Lung (tissue), 12 donors: ENCODE measurements around the gene SSTR3. TPM values are rescaled to one million over a fixed set of nuclear protein-coding genes. Genes with fewer than 3 reads are reported as not detected.

ENCODE experiments used
- ATAC-seq: fragments of 200-7000 bp; cut with Tn5 transposase; one replicate; pipeline ENCODE4 v1.9.1; 2020; ENCODE audit warnings: moderate number of reproducible peaks; ENCODE audit not compliant: insufficient read depth, low FRiP score
- DNase-seq, 3 donors: peaks; one replicate each; pipeline ENCODE4 v3.0.0-alpha.2; 2013 to 2017
- H3K27ac ChIP-seq, 2 donors: one replicate each; pipeline ENCODE4 v1.5.1; 2013; ENCODE audit warnings: mild to moderate bottlenecking in 2 of 2, moderate library complexity in 2 of 2, control low read depth in 1 of 2, inconsistent platforms in 1 of 2, low read depth in 1 of 2, low read length in 1 of 2
- H3K27me3 ChIP-seq, 3 donors: one replicate each; pipeline ENCODE4 v1.5.1; 2013; ENCODE audit warnings: low read length in 2 of 3; ENCODE audit not compliant: control insufficient read depth in 3 of 3, insufficient read depth in 3 of 3
- H3K36me3 ChIP-seq, 4 donors: one replicate each; pipeline ENCODE4 v1.5.1; 2013; ENCODE audit warnings: low read length in 4 of 4, mild to moderate bottlenecking in 1 of 4, moderate library complexity in 1 of 4; ENCODE audit not compliant: control insufficient read depth in 4 of 4, insufficient read depth in 4 of 4
- H3K4me1 ChIP-seq, 5 donors: one replicate each; pipeline ENCODE4 v1.5.1; 2013; ENCODE audit warnings: low read length in 5 of 5, mild to moderate bottlenecking in 2 of 5, moderate library complexity in 1 of 5; ENCODE audit not compliant: control insufficient read depth in 5 of 5, insufficient read depth in 5 of 5
- H3K4me3 ChIP-seq: one replicate; pipeline ENCODE4 v1.5.1; 2013; ENCODE audit warnings: mild to moderate bottlenecking, control low read depth, moderate library complexity
- H3K9ac ChIP-seq, 2 donors: one replicate each; pipeline ENCODE4 v1.5.1; 2013; ENCODE audit warnings: low read length in 2 of 2, control low read depth in 1 of 2; ENCODE audit not compliant: insufficient read depth in 1 of 2
- H3K9me3 ChIP-seq, 4 donors: one replicate each; pipeline ENCODE4 v1.5.1; 2013; ENCODE audit warnings: low read length in 3 of 4, mild to moderate bottlenecking in 1 of 4, moderate library complexity in 1 of 4; ENCODE audit not compliant: control insufficient read depth in 4 of 4, insufficient read depth in 3 of 4
- CTCF ChIP-seq: IDR thresholded peaks from 2 replicates; pipeline ENCODE4 v1.5.1; 2012; ENCODE audit warnings: mild to moderate bottlenecking; ENCODE audit errors: control extremely low read depth, extremely low read depth
- WGBS, 2 donors: extraction: QIAGEN DNeasy Blood & Tissue Kit; methylation state at CpG; one replicate each; pipeline ENCODE4 v1.1.7; 2013; 5-methylcytosine and 5-hydroxymethylcytosine counted together
- polyA plus RNA-seq, 2 donors: library from polyadenylated mRNA; stranded (reverse); fragments of 200-250 nt; gene quantifications; one replicate each; pipeline ENCODE4 v1.2.1, GENCODE V29; 2013
- total RNA-seq, 2 donors: library from RNA; depleted of rRNA in 1 of 2; stranded (reverse); fragments of >200 nt in 1 of 2; gene quantifications; one replicate each; pipeline ENCODE4 v1.2.1, GENCODE V29; 2014 to 2021
- donor health status: control.
- donor health status: control.
- donor health status: Bipolar disorder and iron deficiency.
- donor health status: healthy.
- donor health status: DM: yes; HTN: yes; CAD: no.

Gene SSTR3
- total and polyA plus RNA-seq, 4 donors = 0.04 to 0.87 (median 0.10) TPM

DNA sequence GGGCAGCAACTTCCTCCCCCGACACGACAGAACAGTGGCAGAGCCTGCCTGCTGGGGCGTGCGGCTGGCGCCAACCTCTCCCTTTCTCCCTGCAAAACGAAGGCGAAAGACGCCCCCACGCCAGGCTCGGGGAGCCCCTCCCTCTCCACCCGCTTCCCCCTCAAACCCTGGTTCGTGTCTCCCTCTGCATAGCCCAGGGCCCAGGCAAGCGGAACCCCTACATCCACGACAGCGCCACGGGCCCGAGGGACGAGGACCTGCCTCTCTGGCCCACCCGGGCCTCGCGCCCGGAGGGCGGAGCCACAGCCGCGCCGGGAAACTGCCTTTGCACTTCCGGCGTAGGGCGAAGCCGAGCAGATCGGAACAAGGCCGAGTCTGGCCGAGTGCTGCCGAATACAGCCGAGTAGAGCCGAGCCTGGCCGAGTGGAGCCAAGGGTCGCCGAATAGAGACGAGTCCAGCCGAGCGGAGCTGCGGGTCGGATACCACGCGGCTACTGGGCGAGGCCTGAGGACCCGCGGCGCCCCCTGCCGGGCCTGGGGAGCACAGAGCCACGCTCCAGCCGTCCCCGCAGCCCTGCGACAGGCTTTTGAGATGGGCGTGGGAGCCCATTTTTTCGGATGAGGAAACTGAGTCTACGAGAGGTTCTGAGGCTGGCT is 13.0 kb downstream of the SSTR3 start:
- Histone ChIP-seq H3K4me1 (peaks cover 11 to 26% (median 16%) of the 10 kb centered on the region in 5 donors), H3K9me3 (no peaks in the 10 kb centered on the region), H3K36me3 (no peaks in the 10 kb centered on the region), H3K4me3 (peak overlapping the region; percentile 48), H3K9ac (peak overlapping the region; percentile 36 to 60), H3K27me3 (no peaks in the 10 kb centered on the region), H3K27ac (peak overlapping the region; percentile 91 to 98)
- peak; percentile 86 for TF ChIP-seq CTCF
- 0 to 1% methylated on average over 52 to 58 of the region's 58 CpGs for WGBS, 2 donors
- peak; percentile 95 for ATAC-seq
- peak; percentile 99 to 100 (median 100) for DNase-seq

DNA sequence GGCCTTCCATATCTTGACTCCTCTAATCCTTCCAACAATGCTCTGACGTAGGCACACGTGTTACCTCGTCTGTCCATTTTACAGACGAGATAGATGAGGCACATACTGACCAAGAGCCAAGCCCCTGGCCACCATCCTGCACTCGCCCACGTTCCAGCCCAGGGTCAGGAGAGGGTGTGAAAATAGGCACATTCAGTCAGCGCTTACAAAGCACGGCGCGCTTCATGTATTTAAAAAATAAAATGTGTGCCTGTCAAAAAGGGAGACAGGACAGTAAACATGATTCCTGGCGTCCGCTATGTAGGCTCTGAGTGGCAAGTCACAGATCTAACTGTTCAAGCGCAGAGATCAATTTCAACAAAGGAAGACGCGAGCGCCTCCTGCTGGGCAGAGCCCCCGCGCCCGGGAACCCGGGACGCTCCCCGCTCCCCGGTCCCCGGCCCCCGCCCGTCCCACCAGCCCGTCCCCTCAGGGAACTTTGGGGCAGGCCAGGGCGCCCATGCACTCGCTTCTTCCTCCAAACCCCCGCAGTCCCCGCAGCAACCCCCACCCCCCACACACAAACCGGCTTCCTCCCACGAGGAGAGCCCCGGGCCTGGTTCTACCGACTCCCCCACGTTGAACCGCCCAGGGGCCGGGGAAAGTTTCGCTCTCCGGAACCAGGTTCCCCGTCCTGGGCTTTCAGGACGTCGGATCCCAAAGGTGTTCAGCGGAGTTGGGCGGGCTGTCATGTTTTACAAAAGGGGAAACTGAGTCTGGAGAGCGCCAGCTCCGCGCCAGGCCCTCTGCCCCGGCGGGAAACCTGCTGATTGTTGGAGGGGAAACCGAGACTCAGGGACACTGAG is 13.8 kb downstream of the SSTR3 start:
- DNase-seq (peak; percentile 85 to 88 (median 87)), ATAC-seq (peak; percentile 54)
- H3K27me3 ChIP-seq = no peaks in the 10 kb centered on the region
- no peaks in the 10 kb centered on the region for H3K36me3 ChIP-seq
- peaks cover 11 to 26% (median 16%) of the 10 kb centered on the region in 5 donors for H3K4me1 ChIP-seq
- TF ChIP-seq CTCF = peak; percentile 77
- peak overlapping the region; percentile 91 to 98 for H3K27ac ChIP-seq
- H3K4me3 ChIP-seq = peak overlapping the region; percentile 48
- WGBS, 2 donors = 2 to 3% methylated on average over 44 to 51 of the region's 51 CpGs
- peak overlapping the region; percentile 38 to 60 for H3K9ac ChIP-seq
- no peaks in the 10 kb centered on the region for H3K9me3 ChIP-seq

- H3K9me3 ChIP-seq = no peaks in the 10 kb centered on the region
- DNase-seq (no peak), ATAC-seq (no peak)
- peak overlapping the region in 1 of 2 donors; percentile 38 for H3K9ac ChIP-seq
- no peak overlapping the region for H3K4me3 ChIP-seq
- WGBS, 2 donors = 37 to 69% methylated on average over 12 of the region's 12 CpGs
- H3K27ac ChIP-seq = peak overlapping the region; percentile 68 to 71
- H3K27me3 ChIP-seq = no peaks in the 10 kb centered on the region
- H3K36me3 ChIP-seq = no peaks in the 10 kb centered on the region
- TF ChIP-seq CTCF = no peak
- peaks cover 11 to 26% (median 16%) of the 10 kb centered on the region in 5 donors for H3K4me1 ChIP-seq
These were observed 14.6 kb downstream of the SSTR3 start for GRCh38 chr22:37197451-37198257.
